Esophagus squamous epithelium (tissue), 4 donors: Measurements from ENCODE around the gene MED23.

Experiments
- POLR2A ChIP-seq, 4 donors: fragments of 450-650 bp; IDR thresholded peaks; one replicate each; pipeline ENCODE4 v1.6.1; 2017; ENCODE audit warnings: antibody characterized with exemption in 4 of 4, mild to moderate bottlenecking in 4 of 4, moderate library complexity in 3 of 4
- TF ChIP-seq, protein P1 (sequence below), 6 experiments: fragments of 450-650 bp in 4 of 6; fragments of 200-600 bp in 2 of 6; sonication (generic) in 2 of 6; IDR thresholded peaks; one replicate each; pipeline ENCODE4 v1.5.1; 2016 to 2019; ENCODE audit warnings: antibody characterized with exemption in 6 of 6, mild to moderate bottlenecking in 4 of 6, moderate library complexity in 4 of 6

DNA sequence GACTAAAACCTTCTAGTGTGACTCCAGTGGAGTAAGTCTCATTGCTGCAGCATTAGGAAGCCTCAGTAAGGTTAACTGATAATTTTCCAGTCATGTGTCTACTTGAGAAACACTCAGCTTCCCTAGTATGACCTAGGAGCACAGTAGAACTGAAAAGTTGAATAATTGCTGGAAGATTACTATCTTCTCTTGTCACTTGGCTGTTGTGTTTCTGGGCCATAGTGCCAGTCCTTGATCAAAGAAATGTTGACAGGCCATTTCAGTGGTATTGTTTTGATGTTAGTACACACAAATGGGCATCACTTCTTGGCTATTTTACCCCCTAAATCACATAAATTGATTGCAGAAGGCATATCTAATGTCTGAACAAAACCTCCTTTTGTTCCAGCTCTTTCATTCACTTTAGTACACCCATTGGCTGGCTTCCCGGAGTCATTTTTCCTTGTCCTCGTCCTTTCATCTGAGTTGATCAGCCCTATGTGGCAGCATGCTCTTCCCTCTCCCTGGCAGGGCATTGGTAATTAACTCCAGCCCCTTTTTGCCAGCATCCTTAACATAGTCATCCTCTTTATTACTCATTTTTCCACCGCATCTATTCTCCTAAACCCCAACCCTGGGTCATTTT is 15.1 kb upstream of the MED23 start:
- TF ChIP-seq, protein P1, sequence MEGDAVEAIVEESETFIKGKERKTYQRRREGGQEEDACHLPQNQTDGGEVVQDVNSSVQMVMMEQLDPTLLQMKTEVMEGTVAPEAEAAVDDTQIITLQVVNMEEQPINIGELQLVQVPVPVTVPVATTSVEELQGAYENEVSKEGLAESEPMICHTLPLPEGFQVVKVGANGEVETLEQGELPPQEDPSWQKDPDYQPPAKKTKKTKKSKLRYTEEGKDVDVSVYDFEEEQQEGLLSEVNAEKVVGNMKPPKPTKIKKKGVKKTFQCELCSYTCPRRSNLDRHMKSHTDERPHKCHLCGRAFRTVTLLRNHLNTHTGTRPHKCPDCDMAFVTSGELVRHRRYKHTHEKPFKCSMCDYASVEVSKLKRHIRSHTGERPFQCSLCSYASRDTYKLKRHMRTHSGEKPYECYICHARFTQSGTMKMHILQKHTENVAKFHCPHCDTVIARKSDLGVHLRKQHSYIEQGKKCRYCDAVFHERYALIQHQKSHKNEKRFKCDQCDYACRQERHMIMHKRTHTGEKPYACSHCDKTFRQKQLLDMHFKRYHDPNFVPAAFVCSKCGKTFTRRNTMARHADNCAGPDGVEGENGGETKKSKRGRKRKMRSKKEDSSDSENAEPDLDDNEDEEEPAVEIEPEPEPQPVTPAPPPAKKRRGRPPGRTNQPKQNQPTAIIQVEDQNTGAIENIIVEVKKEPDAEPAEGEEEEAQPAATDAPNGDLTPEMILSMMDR (IDR thresholded peaks at IDR 0.05), result no peak
- TF ChIP-seq POLR2A (IDR thresholded peaks at IDR 0.05), result no peak
